AG09309 (cell line): ENCODE data around the gene VANGL1.
A peak's percentile ranks its signal among the peaks of the same experiment; 100 is the strongest.
"Not testable (repeated sequence)": the region's sequence is repeated elsewhere in the genome, so short reads cannot be mapped to it uniquely, and the experiment has no call there.

Experiments used
- DNase-seq: peaks from one replicate; pipeline ENCODE4 v3.0.0-alpha.2; 2010; ENCODE audit warnings: low read depth
- H3K4me3 ChIP-seq: 2 replicates; pipeline ENCODE4 v1.5.1; 2011; ENCODE audit warnings: mild to moderate bottlenecking, low read depth, low read length, moderate library complexity; ENCODE audit not compliant: control insufficient read depth
- TF ChIP-seq, protein P1 (sequence below): IDR thresholded peaks from 2 replicates; pipeline ENCODE4 v1.5.1; 2011; ENCODE audit warnings: mild to moderate bottlenecking, low read depth, low read length, inconsistent platforms; ENCODE audit not compliant: insufficient read depth, control insufficient read depth; ENCODE audit errors: missing control alignments

VANGL1 gene

DNA sequence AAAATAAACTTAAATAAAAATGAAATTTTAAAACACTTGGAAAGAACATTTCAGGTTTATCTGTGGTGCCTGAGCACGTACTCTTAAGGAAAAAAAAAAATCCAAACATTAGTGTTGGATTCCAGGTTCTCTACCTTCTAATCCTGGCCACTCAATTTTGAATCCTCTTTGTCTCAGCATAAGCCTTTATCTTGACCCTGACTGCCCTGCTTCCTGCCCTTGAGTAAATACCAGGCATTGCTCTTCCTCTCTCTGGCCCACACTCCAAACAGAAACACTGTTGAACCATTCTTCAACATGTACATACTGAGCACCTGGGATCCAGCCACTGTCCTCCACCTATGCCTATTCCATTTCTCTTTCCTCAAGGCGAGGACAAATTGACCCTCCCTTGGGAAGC is 11.4 kb upstream of the VANGL1 start:
- TF ChIP-seq, protein P1, sequence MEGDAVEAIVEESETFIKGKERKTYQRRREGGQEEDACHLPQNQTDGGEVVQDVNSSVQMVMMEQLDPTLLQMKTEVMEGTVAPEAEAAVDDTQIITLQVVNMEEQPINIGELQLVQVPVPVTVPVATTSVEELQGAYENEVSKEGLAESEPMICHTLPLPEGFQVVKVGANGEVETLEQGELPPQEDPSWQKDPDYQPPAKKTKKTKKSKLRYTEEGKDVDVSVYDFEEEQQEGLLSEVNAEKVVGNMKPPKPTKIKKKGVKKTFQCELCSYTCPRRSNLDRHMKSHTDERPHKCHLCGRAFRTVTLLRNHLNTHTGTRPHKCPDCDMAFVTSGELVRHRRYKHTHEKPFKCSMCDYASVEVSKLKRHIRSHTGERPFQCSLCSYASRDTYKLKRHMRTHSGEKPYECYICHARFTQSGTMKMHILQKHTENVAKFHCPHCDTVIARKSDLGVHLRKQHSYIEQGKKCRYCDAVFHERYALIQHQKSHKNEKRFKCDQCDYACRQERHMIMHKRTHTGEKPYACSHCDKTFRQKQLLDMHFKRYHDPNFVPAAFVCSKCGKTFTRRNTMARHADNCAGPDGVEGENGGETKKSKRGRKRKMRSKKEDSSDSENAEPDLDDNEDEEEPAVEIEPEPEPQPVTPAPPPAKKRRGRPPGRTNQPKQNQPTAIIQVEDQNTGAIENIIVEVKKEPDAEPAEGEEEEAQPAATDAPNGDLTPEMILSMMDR = no peak
- DNase-seq = no peak
- H3K4me3 ChIP-seq = no peak overlapping the region

DNA sequence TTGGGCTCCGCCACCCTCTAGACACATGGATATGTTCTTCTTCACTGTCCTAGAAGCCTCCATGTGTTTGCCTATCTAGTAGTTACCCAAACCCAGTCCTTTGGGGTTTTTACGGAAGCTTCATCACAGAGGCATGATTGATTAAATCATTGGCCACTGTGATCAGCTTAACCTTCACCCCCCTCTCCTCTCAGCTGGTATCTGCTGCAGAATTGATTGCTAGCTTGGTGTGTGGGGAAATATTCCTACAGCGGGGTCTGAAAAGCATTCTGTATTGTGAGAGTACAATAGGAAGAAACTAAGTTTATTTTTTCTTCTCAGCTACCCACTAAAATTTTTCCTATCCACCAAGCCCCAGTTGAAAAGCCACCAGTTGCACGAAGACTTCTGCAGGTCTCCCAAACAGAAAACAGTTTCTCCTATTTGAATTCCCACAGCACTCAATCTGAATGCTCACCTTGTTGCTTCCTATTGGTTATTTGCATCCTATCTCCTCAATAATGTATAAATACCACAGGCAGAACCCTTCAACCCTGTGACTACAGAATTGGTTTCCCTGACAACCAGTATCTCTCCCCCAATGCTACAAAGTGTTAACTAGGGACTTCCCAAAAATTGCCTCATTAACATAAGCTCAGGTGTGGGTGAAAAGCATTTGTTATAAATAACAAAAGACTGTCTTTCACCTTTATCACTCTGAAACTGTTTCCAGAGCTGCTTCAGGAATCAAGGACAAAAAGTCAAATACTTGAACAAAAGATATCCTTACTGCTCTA is 9.3 kb upstream of the VANGL1 start:
- TF ChIP-seq, protein P1 = no peak
- no peak for DNase-seq
- H3K4me3 ChIP-seq = no peak overlapping the region

DNA sequence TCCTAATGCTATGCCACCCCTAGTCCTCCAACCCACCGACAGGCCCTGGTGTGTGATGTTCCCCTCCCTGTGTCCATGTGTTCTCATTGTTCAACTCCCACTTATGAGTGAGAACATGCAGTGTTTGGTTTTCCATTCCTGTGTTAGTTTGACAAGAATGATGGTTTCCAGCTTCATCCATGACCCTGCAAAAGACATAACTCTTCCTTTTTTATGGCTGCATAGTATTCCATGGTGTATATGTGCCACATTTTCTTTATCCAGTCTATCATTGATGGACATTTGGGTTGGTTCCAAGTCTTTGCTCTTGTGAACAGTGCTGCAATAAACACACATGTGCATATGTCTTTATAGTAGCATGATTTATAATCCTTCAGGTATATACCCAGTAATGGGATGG is 8.2 kb upstream of the VANGL1 start:
- DNase-seq = not testable (repeated sequence)

DNA sequence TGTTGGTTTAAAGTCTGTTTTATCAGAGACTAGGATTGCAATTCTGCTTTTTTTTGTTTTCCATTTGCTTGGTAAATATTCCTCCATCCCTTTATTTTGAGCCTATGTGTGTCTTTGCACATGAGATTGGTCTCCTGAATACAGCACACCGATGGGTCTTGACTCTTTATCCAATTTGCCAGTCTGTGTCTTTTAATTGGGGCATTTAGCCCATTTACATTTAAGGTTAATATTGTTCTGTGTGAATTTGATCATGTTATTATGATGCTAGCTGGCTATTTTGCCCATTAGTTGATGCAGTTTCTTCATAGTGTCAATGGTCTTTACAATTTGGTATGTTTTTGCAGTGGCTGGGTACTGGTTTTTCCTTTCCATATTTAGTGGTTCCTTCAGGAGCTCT is 4.5 kb upstream of the VANGL1 start:
- H3K4me3 ChIP-seq, DNase-seq: not testable (repeated sequence)

More for the DNA sequence above, 8.2 kb upstream of the VANGL1 start:
- not testable (repeated sequence) for H3K4me3 ChIP-seq

DNA sequence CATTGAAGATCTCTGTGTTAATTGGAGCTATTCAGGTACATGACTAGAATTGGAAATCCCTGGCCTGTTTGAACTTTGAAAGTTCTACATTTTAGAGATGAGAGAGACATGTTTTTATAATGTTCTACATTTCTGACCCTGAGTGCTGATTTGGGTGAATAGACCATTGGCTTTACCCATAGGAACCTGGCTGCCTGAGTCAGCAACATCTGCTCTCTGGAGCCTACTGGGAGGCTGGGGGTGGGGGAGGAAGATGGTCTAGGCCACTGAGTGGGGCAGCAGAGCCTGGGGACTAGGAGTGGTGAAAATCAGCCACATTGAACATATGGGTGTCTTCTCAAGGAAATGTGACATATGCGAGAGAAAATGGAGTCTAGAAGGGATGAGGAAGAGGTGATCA is 1.4 kb upstream of the VANGL1 start:
- no peak overlapping the region for H3K4me3 ChIP-seq
- DNase-seq = no peak
- TF ChIP-seq, protein P1 = no peak

DNA sequence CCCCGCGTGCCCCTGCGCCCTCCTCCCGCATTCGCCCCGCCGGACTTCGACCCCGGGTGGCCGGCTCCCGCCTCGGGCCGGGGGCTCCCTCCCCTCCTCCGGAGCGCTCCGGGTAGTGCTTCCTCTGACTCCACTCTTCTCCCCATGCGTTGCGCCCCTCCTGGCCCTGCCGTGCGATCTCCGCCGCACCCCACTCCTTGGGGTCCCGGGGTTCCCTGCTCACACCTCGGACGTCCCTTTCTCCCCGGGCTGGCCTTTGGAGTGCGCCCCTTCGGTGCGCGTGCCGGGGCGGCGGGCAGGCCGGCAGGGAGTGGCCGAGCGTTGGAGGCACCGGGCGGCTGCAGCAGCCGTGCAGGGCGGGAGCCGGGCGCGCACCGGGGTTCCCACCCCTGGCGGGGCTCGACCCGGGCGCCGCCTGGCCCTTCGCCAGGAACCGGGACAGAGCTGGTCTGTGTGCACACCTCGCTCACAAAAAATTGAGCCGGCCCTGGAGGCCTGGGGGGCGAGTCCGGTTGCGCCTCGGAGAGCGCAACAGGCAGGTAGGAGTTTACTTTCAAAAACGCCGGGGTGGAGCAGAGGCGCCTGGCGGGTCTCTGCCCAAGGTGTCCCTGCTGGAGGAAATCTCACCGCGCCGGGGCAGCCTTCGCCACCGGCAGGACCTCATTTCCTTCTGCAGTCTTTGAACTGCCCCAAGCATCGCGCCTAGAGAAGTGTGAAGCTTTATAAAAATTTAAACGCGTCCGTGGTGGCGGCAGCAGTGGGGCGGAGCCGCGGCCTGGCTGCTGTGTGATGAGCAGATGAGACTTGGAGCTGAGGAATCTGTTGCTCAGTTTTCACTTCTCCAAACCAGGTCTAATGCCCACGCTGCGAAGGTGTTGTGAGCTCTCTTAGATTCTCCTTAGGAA is 650 bp downstream of the VANGL1 start:
- no peak for DNase-seq
- peak overlapping the region; percentile 91 for H3K4me3 ChIP-seq
- TF ChIP-seq, protein P1 = peak; percentile 8

DNA sequence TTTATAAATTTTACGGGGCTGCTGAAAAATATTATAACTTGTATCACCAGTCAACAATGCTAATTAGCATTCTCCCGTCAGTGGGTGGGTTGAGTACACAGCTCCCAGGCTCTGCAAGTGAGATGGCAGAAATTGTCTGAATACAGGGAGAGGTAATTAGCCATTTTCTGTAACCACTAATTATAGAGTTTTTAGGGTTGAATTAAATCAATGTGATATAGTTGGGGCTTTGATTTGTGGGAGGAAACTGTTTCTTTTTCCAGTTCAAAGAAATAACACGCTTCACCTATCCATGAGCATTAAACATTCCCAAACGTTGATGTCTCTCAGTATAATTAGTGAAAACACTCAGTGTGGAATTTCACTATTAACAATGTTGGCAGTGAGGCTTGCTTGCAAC is 1.5 kb downstream of the VANGL1 start:
- TF ChIP-seq, protein P1 = no peak
- DNase-seq = no peak
- peak overlapping the region; percentile 91 for H3K4me3 ChIP-seq
